Endothelial cell of umbilical vein (primary cell): ENCODE measurements around the gene ETV3.

Source experiments
- CTCF ChIP-seq, 2 donors: IDR thresholded peaks; 1 replicate in 1 of 2; 2 replicates in 1 of 2; pipeline ENCODE4 v1.5.1; 2011; ENCODE audit warnings: low read length in 2 of 2, mild to moderate bottlenecking in 2 of 2, moderate library complexity in 2 of 2, control low read depth in 1 of 2, inconsistent platforms in 1 of 2, low read depth in 1 of 2; ENCODE audit not compliant: insufficient read depth in 1 of 2; ENCODE audit errors: extremely low read depth in 1 of 2
- EZH2 ChIP-seq: IDR thresholded peaks from 2 replicates; pipeline ENCODE4 v1.6.1; 2012; ENCODE audit warnings: borderline replicate concordance, low read depth, mild to moderate bottlenecking, moderate library complexity, low read length, inconsistent platforms; ENCODE audit not compliant: severe bottlenecking
- FOS ChIP-seq: IDR thresholded peaks from 2 replicates; pipeline ENCODE4 v1.6.1; 2011; ENCODE audit warnings: mild to moderate bottlenecking, low read length, moderate library complexity, borderline replicate concordance; ENCODE audit not compliant: insufficient read depth
- GATA2 ChIP-seq: IDR thresholded peaks from 2 replicates; pipeline ENCODE4 v1.7.0; 2011; ENCODE audit warnings: low read depth, mild to moderate bottlenecking, moderate library complexity, mixed read lengths, low read length; ENCODE audit not compliant: insufficient read length, insufficient read depth
- POLR2A ChIP-seq: IDR thresholded peaks from 2 replicates; pipeline ENCODE4 v1.6.1; 2012; ENCODE audit warnings: low read depth, mild to moderate bottlenecking, control low read depth, low read length

DNA sequence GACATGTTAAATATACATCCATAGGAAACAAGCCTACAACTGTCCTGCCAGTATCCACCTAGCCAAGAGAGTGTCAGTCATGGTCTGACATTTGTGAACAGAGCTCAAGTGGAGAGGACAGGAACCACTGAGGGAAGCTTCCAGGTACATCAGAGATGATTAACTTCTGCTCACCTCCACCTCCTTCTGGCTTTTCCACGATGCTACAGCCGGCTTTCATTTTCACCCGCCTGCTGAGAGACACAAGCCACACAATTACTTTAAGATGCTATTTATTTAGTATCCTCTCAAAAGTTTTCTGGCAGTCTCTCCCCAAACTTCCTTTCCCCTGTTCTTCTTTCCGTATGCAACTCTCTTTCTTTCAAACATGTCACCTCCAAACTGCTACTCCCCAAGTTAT lies 2.1 kb downstream of the ETV3 start:
- TF ChIP-seq CTCF (IDR thresholded peaks at IDR 0.05; ENCODE audit: extremely low read depth in 1 of 2, insufficient read depth in 1 of 2, low read depth in 1 of 2, low read length in 2 of 2) = no peak
- TF ChIP-seq EZH2 = no peak
- TF ChIP-seq POLR2A = no peak
- no peak for TF ChIP-seq FOS
- no peak for TF ChIP-seq GATA2
